ENCODE data around the gene CD86. TPM values are rescaled to one million over a fixed set of nuclear protein-coding genes. Genes with fewer than 3 reads are reported as not detected.

CD86 gene
- total RNA-seq, 1 experiment from 2014 or later, result not detected

GRCh38 chr3:122102191-122102935, 47.2 kb downstream of the CD86 start:
- no peaks in the 10 kb centered on the region for H3K36me3 ChIP-seq (ENCODE audit: control insufficient read depth in 1 of 2, insufficient read depth in 2 of 2, low read length in 2 of 2)
- no peaks in the 10 kb centered on the region for H3K9me2 ChIP-seq (ENCODE audit: insufficient read depth)
- intact Hi-C loops (cut with micrococcal nuclease), result loop anchor here (5.0 kb wide), 1 partner anchor 575 kb away; no protein-coding TSS in a partner anchor
- ChIA-PET CTCF (interaction anchor here (1.0 to 4.1 kb wide), 14 partner anchors 9 to 556 kb away, joined by 3 to 50 read pairs (median 5); partner anchors contain the start of gene FAM162A), RAD21 (ENCODE audit: low non-redundant PET in 1 of 2, low total read pairs in 2 of 2, uncharacterized antibody in 2 of 2, unreplicated experiment in 2 of 2) (interaction anchor here (1.0 to 1.1 kb wide), 3 partner anchors 156 to 204 kb away, joined by 3 to 4 read pairs (median 3); no protein-coding TSS in a partner anchor), POLR2A (interaction anchor here (1.0 kb wide), 1 partner anchor 282 kb away, joined by 3 read pairs; the partner anchor contains the start of gene FAM162A)
- no peak overlapping the region for H3K27ac ChIP-seq (ENCODE audit: low read depth, low read length)
- no peaks in the 10 kb centered on the region for H3K9me3 ChIP-seq (ENCODE audit: control insufficient read depth in 1 of 2, insufficient read depth in 1 of 2, low read depth in 1 of 2, low read length in 2 of 2)
- DNase-seq (ENCODE audit: low read depth, low spot score) (no peak), ATAC-seq (no peak)
- H3K79me2 ChIP-seq (ENCODE audit: insufficient read depth, low read length), result no peaks in the 10 kb centered on the region
- H3K4me1 ChIP-seq (ENCODE audit: control insufficient read depth in 1 of 2, insufficient read depth in 2 of 2, low read length in 2 of 2), result no peaks in the 10 kb centered on the region
- no peak overlapping the region for H3K9ac ChIP-seq (ENCODE audit: low read length)
- no TSS peak for BruUV-seq (replicated peaks)
- H3K4me3 ChIP-seq (replicated peaks in 1 of 2; ENCODE audit: low read depth in 1 of 2, low read length in 2 of 2), result no peak overlapping the region
- H2AFZ ChIP-seq (ENCODE audit: low read depth, low read length, poor library complexity, severe bottlenecking), result no peak overlapping the region
- no peak overlapping the region for H3K4me2 ChIP-seq (ENCODE audit: low read length)
- H3K27me3 ChIP-seq (ENCODE audit: insufficient read depth, low read length), result 0 out of 2 replicates have a peak, but pooled peaks cover 14% of the 10 kb centered on the region
- no peaks in the 10 kb centered on the region for H4K20me1 ChIP-seq (ENCODE audit: insufficient read depth)
- TF ChIP-seq ZNF274 (IDR thresholded peaks at IDR 0.05; ENCODE audit: low read depth, low read length) (no peak), TCF7L2 (IDR thresholded peaks at IDR 0.05; ENCODE audit: borderline replicate concordance, extremely low read depth, insufficient read depth, insufficient read length) (no peak), EZH2phosphoT487 (IDR thresholded peaks at IDR 0.05; ENCODE audit: borderline replicate concordance) (no peak), POLR2AphosphoS5 (IDR thresholded peaks at IDR 0.05; ENCODE audit: low read depth, low read length) (no peak), ELF1 (IDR thresholded peaks at IDR 0.05; ENCODE audit: borderline replicate concordance, low read depth) (no peak), ATF3 (IDR thresholded peaks at IDR 0.05) (no peak), YY1 (IDR thresholded peaks at IDR 0.05; ENCODE audit: extremely low read depth, insufficient replicate concordance, low read depth, low read length) (no peak), MAX (IDR thresholded peaks at IDR 0.05) (no peak), CBX3 (IDR thresholded peaks at IDR 0.05; ENCODE audit: low read depth) (no peak), SIN3A (IDR thresholded peaks at IDR 0.05; ENCODE audit: low read depth) (no peak), CTCF (IDR thresholded peaks at IDR 0.05 in 2 of 3, conservative IDR thresholded peaks at IDR 0.05 in 1 of 3; ENCODE audit: borderline replicate concordance in 1 of 3, insufficient read depth in 1 of 3, low read depth in 2 of 3, low read length in 2 of 3) (no peak)

Data from HCT116 (cell line).